HepG2 (cell line): ENCODE measurements around the gene GPS1. TPM values are rescaled to one million over a fixed set of nuclear protein-coding genes. Genes with fewer than 3 reads are reported as not detected.

Source experiments
- ADNP ChIP-seq: sonication (generic); formaldehyde crosslinking; IDR thresholded peaks from 2 replicates; pipeline ENCODE4 v1.4.0; 2020; ENCODE audit warnings: missing genetic modification reagents
- BORCS8-MEF2B ChIP-seq: sonication (generic); formaldehyde crosslinking; IDR thresholded peaks from 2 replicates; pipeline ENCODE4 v1.8.0; 2022; ENCODE audit warnings: mild to moderate bottlenecking, missing genetic modification reagents
- BRCA1 ChIP-seq: sonication (generic); formaldehyde crosslinking; IDR thresholded peaks from 2 replicates; pipeline ENCODE4 v1.4.0; 2020; ENCODE audit warnings: missing genetic modification reagents
- CAMTA2 ChIP-seq: sonication (generic); formaldehyde crosslinking; IDR thresholded peaks from 2 replicates; pipeline ENCODE4 v1.4.0; 2020; ENCODE audit warnings: mild to moderate bottlenecking, missing genetic modification reagents, borderline replicate concordance
- GATAD1 ChIP-seq: IDR thresholded peaks from 2 replicates; pipeline ENCODE4 v1.6.1; 2016; ENCODE audit warnings: missing genetic modification reagents, missing compliant biosample characterization
- KAT8 ChIP-seq: IDR thresholded peaks from 2 replicates; pipeline ENCODE4 v1.6.1; 2016; ENCODE audit warnings: missing genetic modification reagents, missing compliant biosample characterization
- KLF9 ChIP-seq: IDR thresholded peaks from 2 replicates; pipeline ENCODE4 v1.6.1; 2016; ENCODE audit warnings: low read depth
- MBNL3 ChIP-seq: fragments of 250-450 bp; sonication (Bioruptor Pico); conservative IDR thresholded peaks from 2 replicates; pipeline ENCODE4 v1.8.0; 2022; ENCODE audit warnings: mild to moderate bottlenecking, inconsistent platforms
- MYC ChIP-seq: sonication (generic); formaldehyde crosslinking; IDR thresholded peaks from 2 replicates; pipeline ENCODE4 v1.9.0; 2021; ENCODE audit warnings: missing genetic modification reagents, borderline replicate concordance
- NFATC3 ChIP-seq: sonication (generic); formaldehyde crosslinking; IDR thresholded peaks from 2 replicates; pipeline ENCODE4 v1.5.1; 2020; ENCODE audit warnings: mild to moderate bottlenecking, missing genetic modification reagents
- POLR2G ChIP-seq: fragments of 200-400 bp; formaldehyde crosslinking; IDR thresholded peaks from 2 replicates; pipeline ENCODE4 v1.6.1; 2018; ENCODE audit warnings: mild to moderate bottlenecking, low read depth, low read length, moderate library complexity
- PTBP1 ChIP-seq: fragments of 200-400 bp; formaldehyde crosslinking; IDR thresholded peaks from 2 replicates; pipeline ENCODE4 v1.6.1; 2018; ENCODE audit warnings: low read length, low read depth; ENCODE audit not compliant: poor library complexity, severe bottlenecking
- RCOR2 ChIP-seq: IDR thresholded peaks from 2 replicates; pipeline ENCODE4 v1.6.1; 2016; ENCODE audit warnings: missing biosample characterization, missing genetic modification reagents
- SAP130 ChIP-seq: IDR thresholded peaks from 2 replicates; pipeline ENCODE4 v1.6.1; 2016; ENCODE audit warnings: low read depth
- TBX2 ChIP-seq: sonication (generic); formaldehyde crosslinking; IDR thresholded peaks from 2 replicates; pipeline ENCODE4 v1.5.0; 2020; ENCODE audit warnings: missing genetic modification reagents, mild to moderate bottlenecking, borderline replicate concordance
- ZHX1 ChIP-seq: sonication (generic); formaldehyde crosslinking; IDR thresholded peaks from 2 replicates; pipeline ENCODE4 v1.8.1; 2022; ENCODE audit warnings: low read depth, mild to moderate bottlenecking, missing genetic modification reagents
- ZNF12 ChIP-seq: sonication (generic); formaldehyde crosslinking; IDR thresholded peaks from 2 replicates; pipeline ENCODE4 v1.5.0; 2020; ENCODE audit warnings: missing genetic modification reagents
- ZNF225 ChIP-seq: sonication (generic); formaldehyde crosslinking; IDR thresholded peaks from 2 replicates; pipeline ENCODE4 v1.4.0; 2020; ENCODE audit warnings: mild to moderate bottlenecking, missing genetic modification reagents
- ZNF292 ChIP-seq: sonication (generic); formaldehyde crosslinking; IDR thresholded peaks from 2 replicates; pipeline ENCODE4 v1.8.1; 2022; ENCODE audit warnings: mild to moderate bottlenecking, low read depth, missing genetic modification reagents, borderline replicate concordance
- ZNF331 ChIP-seq: sonication (generic); formaldehyde crosslinking; IDR thresholded peaks from 2 replicates; pipeline ENCODE4 v1.4.0; 2020; ENCODE audit warnings: missing genetic modification reagents
- ZNF414 ChIP-seq: sonication (generic); formaldehyde crosslinking; IDR thresholded peaks from 2 replicates; pipeline ENCODE4 v1.5.0; 2020; ENCODE audit warnings: missing genetic modification reagents
- ZNF446 ChIP-seq: sonication (generic); formaldehyde crosslinking; IDR thresholded peaks from 2 replicates; pipeline ENCODE4 v1.5.0; 2020; ENCODE audit warnings: mild to moderate bottlenecking, missing genetic modification reagents
- ZNF781 ChIP-seq: sonication (generic); formaldehyde crosslinking; IDR thresholded peaks from 2 replicates; pipeline ENCODE4 v1.5.1; 2020; ENCODE audit warnings: borderline replicate concordance, mild to moderate bottlenecking, missing genetic modification reagents; ENCODE audit errors: not compliant biosample characterization
- polyA plus RNA-seq, 8 experiments: library from polyadenylated mRNA; depleted of rRNA in 3 of 8; stranded (reverse) in 7 of 8; unstranded in 1 of 8; fragments of >200 nt; fragmentation: Illumina TruSeq in 4 of 8; extraction: Trizol in 4 of 8; gene quantifications; 2 replicates each; pipeline versions ENCODE4 v1.2.1 to v1.2.3, GENCODE V29; 2011 to 2016; ENCODE audit warnings: low read depth in 4 of 8, missing spikeins in 1 of 8, mixed read lengths in 1 of 8; ENCODE audit not compliant: insufficient read depth in 1 of 8
- total RNA-seq, 5 experiments: library from RNA; depleted of rRNA; stranded (reverse); fragments of >200 nt; fragmentation: Illumina TruSeq; extraction: Trizol; gene quantifications; 2 replicates each; pipeline ENCODE4 v1.2.3, GENCODE V29; 2016; ENCODE audit warnings: low read depth in 1 of 5
- TF ChIP-seq, protein P1 (sequence below): sonication (generic); formaldehyde crosslinking; IDR thresholded peaks from 2 replicates; pipeline ENCODE4 v1.5.0; 2020; ENCODE audit warnings: missing genetic modification reagents
- TF ChIP-seq, protein P2 (sequence below): IDR thresholded peaks from 2 replicates; pipeline ENCODE4 v1.6.1; 2016; ENCODE audit warnings: missing compliant biosample characterization, missing genetic modification reagents, borderline replicate concordance

GPS1 gene
- total and polyA plus RNA-seq, 2 of the 13 experiments (the other 11 are each of a cell fraction or from before 2014, with no cell fraction given) = 124 to 128 TPM

DNA sequence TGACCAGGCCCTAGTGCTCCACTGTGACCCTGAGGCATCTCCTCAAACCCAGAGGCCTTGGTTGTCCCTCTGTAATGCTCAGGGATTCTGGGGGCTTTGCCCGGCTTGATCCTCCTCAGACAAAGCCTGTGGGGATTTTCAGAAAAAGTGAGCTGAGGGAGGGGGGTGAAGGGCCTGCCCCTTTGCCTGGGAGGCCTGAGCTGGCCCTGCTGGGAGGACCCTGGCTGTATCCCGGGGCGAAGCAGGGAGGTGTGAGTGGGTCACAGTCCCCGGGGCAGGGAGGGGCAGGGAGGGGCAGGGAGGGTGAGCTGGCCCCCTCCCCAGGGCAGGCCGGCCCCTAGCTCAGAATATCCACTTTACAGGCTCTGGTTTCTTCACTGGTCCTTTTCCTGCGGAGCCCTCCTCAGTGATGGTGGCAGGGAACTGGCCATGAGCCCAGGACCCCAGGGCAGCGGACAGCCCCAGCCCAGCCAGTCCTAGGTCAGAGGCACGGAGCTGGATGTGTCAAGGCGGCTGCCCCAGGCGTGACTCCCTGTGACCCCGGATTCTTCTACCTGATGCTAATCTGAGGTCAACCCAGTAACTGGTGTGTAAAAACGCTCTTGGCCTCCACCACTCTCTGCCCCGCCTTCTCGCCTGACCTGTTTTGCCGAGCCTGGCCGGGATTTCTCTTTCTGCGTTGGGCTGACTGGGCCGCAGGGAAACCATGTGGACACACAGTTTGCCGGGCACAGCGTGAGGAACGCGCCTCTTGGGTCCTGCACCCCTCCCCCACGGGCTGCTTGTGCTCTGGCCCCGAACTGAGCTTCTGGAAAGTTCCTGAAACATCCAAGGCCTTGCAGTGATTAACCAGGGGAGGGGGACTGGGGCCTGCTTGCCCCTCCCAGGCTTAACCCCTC, 52.1 kb downstream of the GPS1 start (continued):
- TF ChIP-seq, protein P1, sequence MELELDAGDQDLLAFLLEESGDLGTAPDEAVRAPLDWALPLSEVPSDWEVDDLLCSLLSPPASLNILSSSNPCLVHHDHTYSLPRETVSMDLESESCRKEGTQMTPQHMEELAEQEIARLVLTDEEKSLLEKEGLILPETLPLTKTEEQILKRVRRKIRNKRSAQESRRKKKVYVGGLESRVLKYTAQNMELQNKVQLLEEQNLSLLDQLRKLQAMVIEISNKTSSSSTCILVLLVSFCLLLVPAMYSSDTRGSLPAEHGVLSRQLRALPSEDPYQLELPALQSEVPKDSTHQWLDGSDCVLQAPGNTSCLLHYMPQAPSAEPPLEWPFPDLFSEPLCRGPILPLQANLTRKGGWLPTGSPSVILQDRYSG = no peak; the same call in 1 of the 2 replicates
- TF ChIP-seq CAMTA2 (CRISPR knock-in tag) (no peak), ZNF331 (CRISPR knock-in tag) (peak; percentile 88), RCOR2 (CRISPR knock-in tag) (no peak; the same call in 1 of the 2 replicates), ZNF781 (CRISPR knock-in tag) (peak; percentile 94), KAT8 (peak; percentile 66; the same call in 1 of the 2 replicates), BRCA1 (CRISPR knock-in tag) (0 out of 2 replicates have a peak, but pooled peaks have one; percentile 60), BORCS8-MEF2B (CRISPR knock-in tag) (peak; percentile 73; the same call in 1 of the 2 replicates), MYC (CRISPR knock-in tag) (peak; percentile 95), KLF9 (CRISPR knock-in tag) (no peak), ZNF446 (peak; percentile 95), ZNF225 (peak; percentile 70), ZNF414 (CRISPR knock-in tag) (0 out of 2 replicates have a peak, but pooled peaks have one; percentile 1), PTBP1 (no peak), NFATC3 (peak; percentile 53; the same call in 1 of the 2 replicates), ZHX1 (CRISPR knock-in tag) (peak; percentile 79), TBX2 (CRISPR knock-in tag) (peak; percentile 99), GATAD1 (peak; percentile 35; the same call in 1 of the 2 replicates), POLR2G (peak; percentile 77), ZNF12 (CRISPR knock-in tag) (peak; percentile 72; the same call in 1 of the 2 replicates), ZNF292 (CRISPR knock-in tag) (peak; percentile 62; the same call in 1 of the 2 replicates), ADNP (CRISPR knock-in tag) (no peak), SAP130 (CRISPR knock-in tag) (peak; percentile 97), MBNL3 (no peak)
- TF ChIP-seq, protein P2, sequence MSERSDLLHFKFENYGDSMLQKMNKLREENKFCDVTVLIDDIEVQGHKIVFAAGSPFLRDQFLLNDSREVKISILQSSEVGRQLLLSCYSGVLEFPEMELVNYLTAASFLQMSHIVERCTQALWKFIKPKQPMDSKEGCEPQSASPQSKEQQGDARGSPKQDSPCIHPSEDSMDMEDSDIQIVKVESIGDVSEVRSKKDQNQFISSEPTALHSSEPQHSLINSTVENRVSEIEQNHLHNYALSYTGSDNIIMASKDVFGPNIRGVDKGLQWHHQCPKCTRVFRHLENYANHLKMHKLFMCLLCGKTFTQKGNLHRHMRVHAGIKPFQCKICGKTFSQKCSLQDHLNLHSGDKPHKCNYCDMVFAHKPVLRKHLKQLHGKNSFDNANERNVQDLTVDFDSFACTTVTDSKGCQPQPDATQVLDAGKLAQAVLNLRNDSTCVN (CRISPR knock-in tag) = peak; percentile 93; the same call in 1 of the 2 replicates
